Neural progenitor cell (in vitro differentiated cells): ENCODE measurements around the gene WNT3A.

Experiments
- EZH2 ChIP-seq: fragments of 200-600 bp; sonication (generic); IDR thresholded peaks from 2 replicates; pipeline ENCODE4 v1.6.1; 2017; ENCODE audit warnings: antibody characterized with exemption, mild to moderate bottlenecking, moderate library complexity
- EZH2phosphoT487 ChIP-seq: fragments of 200-600 bp; sonication (generic); IDR thresholded peaks from 2 replicates; pipeline ENCODE4 v1.6.1; 2017; ENCODE audit warnings: antibody characterized with exemption
- TF ChIP-seq, protein P1 (sequence below): fragments of 200-600 bp; sonication (generic); IDR thresholded peaks from 2 replicates; pipeline ENCODE4 v1.5.1; 2017; ENCODE audit warnings: antibody characterized with exemption, mild to moderate bottlenecking

DNA sequence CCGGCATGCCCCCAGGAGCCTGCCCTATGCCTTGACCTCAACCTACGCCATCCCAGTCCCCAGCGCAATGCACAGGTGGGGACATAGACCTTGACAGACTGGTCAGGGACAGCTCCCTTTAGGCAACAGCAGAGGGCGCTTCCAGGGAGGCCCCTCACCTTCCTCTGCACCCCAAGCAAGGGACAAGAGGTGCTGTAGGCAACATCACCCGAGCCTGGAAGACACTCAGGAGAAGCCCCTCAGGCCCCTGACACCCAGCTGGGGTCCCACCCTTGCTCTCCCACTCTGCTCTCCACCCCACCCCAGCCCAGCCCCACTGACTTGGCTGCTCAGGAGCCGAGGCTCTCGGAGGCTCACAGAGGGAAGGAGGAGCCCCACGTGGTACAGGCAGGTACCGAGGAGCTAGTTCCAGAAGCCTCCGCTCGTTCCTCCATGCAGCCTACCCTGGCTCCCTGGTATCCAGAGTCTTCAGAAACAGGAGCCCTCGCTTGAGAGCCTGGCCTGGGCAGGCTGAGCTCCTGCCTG, 2.4 kb upstream of the WNT3A start:
- TF ChIP-seq, protein P1, sequence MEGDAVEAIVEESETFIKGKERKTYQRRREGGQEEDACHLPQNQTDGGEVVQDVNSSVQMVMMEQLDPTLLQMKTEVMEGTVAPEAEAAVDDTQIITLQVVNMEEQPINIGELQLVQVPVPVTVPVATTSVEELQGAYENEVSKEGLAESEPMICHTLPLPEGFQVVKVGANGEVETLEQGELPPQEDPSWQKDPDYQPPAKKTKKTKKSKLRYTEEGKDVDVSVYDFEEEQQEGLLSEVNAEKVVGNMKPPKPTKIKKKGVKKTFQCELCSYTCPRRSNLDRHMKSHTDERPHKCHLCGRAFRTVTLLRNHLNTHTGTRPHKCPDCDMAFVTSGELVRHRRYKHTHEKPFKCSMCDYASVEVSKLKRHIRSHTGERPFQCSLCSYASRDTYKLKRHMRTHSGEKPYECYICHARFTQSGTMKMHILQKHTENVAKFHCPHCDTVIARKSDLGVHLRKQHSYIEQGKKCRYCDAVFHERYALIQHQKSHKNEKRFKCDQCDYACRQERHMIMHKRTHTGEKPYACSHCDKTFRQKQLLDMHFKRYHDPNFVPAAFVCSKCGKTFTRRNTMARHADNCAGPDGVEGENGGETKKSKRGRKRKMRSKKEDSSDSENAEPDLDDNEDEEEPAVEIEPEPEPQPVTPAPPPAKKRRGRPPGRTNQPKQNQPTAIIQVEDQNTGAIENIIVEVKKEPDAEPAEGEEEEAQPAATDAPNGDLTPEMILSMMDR: peak; percentile 72
- TF ChIP-seq EZH2 (no peak), EZH2phosphoT487 (no peak)
